UCSD-AML1 (cell line): Measurements from ENCODE around the gene RHOF.
"Not testable (repeated sequence)": the region's sequence is repeated elsewhere in the genome, so short reads cannot be mapped to it uniquely, and the experiment has no call there.

Experiments
- DNase-seq: peaks from one replicate; lab custom pipeline; 2025; ENCODE audit not compliant: unreplicated experiment; lab: John Stamatoyannopoulos, UW

Gene RHOF

DNA sequence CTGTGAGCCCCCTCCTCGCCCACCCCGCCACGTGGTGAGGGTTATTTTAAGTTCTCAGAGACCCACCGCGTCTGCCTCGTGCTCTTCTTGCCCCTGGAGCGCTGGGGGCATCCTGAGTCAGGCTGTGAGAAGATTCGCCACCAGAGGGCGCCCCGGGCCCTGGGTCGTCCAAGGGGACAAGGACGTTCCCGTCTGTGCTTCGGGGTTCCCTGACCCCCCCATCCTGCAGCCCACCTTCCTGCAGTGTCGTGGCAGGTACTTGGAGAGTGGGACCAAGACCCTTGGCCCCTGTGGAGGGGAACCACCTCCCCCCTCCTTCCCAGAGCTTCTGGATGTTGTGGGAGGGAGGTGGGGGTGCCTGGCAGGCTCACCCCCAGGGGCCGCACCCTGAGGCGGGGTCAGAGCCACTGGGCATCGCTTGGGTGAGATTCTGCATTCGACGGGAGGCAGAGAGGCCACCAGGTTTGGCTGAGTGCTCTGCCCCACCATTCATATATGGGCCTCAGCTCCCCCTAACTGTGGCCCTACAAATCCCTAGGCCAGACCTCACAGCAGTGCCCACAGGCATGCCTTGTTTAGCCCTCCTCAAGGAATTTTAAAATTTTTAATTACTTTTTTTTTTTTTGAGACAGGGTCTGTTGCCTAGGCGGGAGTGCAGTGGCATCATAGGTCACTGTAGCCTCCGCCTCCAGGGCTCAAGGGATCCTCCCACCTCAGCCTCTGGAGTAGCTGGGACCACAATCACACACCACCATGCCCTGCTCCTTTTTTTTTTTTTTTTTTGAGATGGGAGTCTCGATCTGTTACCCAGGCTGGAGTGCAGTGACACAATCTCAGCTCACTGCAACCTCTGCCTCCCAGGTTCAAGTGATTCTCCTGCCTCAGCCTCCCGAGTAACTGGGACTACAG, 17.0 kb downstream of the RHOF start:
- peak; percentile 80 for DNase-seq

DNA sequence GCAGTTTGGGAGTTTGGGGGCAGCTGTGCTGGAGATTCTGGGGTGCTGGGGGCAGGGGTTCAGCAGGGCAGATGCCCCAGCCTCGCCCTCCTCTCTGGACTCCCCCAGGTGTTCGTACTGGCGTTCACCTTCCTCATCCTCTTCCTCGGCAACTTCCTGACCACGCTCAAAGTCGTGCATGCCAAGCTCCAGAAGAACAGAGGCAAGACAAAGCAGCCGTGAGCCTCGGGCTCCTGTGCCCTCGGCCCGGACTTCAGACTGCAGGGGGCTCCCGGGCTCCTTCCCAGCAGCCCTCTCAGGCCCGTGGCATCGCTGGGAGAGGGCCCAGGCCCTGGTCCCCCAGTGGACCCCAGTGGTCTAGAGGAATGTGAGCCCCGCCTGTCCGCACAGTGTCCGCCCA, 18.0 kb downstream of the RHOF start:
- no peak for DNase-seq

DNA sequence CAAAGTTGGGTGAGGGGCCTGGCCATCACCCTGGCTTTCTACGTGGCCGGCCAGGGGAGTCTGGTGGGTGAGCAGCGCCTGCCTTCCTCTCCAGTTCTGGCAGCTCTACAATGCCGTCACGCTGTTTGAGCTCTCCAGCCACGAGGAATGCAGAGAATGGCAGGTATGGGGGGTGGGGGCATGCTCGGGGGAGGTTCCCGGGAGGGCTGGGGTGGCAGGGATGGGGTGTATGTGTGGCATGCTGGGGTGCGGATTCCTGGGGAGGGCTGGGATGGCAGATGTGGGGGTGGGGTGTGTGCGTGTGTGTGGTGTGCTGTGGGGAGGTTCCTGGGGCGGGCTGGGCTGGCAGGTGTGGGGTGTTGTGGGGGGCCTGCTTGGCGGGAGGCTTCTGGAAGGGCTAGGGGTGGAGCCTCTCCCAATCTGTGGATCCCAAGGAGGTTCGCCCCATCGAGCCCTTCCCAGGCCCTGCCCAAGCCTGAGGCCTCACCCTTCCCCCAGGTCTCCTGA, 18.5 kb downstream of the RHOF start:
- no peak for DNase-seq

DNA sequence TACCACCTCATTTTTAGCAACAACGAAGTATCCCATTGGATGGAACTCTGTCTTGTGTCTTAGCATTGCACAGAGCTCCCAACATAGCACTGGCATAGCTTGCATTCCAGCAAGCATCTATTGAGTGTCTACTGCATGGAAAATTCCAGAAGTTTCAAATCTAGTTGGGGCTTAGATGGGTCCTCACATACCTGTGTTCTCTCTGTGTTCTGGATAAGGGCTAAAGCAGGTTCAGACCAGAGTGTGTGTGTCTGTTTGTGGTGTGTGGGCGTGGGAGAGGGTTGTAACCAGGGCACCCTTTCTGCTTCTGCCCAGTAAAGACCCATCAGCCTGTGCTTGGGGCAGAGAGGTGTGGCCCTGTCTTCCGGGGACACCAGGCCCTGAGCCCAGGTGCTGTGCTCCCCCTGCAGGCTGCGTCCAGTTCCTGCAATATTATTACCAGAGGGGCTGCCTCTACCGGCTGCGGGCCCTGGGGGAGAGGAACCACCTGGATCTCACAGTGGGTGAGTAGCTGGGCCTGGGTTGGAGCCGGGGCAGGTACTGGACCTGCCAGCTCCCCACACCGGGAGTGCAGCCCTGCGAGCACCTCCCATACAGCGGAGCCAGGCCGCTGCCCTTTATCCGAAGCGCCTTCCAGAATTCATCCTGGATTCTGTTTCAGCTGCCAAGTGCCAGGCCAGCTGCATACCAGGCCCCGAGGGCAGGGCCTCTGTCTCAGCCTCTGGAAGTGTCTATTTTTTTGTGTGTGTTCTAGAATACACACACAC, 20.3 kb downstream of the RHOF start:
- DNase-seq: peak; percentile 67

DNA sequence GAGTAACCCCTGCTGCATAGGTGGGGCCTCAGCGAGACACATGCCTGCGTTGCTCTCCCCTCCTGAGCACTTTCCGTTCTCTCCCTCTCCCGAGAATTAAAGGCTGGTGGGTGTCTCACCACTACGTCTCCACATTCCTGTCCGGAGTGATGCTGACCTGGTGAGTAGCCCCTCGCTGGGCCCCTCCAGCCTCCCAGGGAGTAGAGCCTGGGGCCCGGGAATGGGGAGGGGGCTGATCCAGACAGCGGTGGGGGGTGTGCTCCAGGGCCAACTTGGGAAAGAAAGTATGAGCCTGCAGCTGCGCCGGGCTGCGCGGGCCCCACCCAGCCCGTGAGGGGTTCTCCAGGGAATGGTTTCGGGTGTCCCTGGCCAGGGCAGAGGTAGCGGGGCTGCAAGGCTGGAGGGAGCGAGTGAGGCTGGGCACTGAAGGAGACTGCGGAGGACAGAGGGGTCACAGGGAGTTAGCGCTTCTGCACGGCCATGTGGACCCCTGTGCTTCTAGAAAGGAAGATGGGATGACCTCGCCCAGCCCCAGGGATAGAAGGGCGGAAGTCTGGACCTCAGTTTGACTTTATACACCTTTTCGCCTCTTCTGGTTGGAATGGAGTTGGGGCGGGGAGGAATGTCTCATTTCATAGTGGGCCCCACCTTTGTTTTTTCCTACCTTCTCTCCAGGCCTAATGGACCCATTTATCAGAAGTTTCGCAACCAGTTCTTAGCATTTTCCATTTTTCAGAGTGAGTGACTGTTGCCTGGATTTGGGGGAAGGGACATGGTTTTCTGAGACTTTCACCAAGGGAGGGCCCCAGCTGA, 22.5 kb downstream of the RHOF start:
- DNase-seq: no peak

DNA sequence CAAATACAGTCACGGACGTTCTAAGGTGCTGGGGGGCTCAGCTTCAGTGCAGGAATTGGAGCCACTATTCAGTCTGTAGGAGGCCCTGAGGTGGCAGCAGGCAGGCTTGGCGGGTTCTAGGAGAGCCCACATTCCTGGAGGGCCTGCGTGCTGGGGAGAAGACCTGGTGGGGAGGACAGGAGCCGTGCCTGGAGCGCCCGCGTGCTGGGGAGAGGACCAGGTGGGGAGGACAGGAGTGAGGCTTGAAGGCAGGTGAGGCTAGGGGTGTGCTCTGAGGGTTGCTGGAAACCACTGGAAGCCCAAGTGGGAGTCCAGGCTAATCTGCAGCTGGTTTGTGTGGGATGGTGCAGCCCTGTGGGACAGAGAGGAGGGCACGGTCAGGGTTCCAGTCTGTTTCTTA, 23.1 kb downstream of the RHOF start:
- DNase-seq: no peak

DNA sequence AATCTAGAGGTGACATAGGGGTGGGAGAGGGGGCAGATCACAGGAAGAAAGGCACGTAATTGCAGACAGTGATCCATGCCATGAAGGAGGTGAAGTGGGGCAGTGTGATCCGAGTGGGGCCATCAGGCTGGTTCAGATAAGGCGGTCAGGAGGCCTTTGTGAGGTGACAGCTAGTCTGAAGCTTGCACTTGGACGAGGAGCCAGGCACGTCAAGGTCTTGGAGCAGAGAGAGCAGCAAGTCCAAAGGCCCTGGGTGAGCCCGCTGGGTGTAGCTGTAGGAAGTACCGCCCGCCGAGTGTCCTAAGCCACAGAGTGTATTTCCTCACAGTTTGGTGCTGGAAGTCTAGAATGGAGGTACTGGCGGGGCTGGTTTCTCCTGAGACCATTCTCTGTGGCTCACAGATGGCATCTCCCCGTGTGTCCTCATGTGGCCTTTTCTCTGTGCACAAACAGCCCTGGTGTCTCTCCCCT, 23.6 kb downstream of the RHOF start:
- DNase-seq: no peak

DNA sequence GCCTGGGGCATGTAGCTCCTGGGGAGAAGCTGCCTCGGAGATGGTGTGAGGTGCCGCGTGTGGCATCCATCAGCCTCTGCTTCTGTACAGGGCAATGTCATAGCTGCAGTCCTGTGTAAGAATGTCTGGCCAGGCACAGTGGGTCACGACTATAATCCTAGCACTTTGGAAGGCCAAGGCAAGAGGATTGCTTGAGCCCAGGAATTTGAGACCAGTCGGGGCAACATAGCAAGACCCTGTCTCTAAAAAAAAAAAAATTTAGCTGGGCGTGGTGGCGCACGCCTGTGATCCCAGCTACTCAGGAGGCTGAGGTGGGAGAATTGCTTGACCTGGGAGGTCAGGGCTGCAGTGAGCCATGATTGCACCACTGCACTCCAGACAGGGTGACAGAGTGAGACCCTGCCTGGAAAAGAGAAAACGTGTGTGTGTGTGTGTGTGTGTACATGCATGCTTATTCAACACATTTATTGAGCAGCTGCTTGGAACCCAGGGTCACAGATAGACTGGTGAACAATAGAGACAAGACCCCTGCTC, 24.1 kb downstream of the RHOF start:
- DNase-seq: no peak

DNA sequence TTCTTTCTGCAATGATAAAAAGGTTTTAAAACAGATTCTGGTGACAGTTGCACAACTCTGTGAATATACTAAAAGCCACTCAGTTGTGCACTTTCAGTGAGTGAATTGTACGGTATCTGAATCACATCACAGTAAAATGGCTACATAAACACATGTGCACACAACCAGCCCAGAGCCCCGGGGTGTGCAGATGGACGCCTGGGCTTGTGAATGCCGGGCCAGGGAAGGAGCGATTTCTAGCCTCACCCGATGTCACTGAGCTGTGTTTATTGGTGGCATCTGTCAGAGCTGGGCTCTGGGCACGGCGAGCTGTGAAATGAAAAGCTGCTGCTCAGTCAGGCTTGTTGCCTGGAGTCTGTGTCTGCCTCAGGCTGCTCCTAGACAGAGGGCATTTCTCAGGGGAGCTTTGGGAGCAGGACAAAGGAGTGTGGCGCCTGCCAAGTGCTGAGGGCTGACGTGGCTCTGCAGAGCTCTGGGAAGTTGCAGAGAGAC, 25.9 kb downstream of the RHOF start:
- no peak for DNase-seq

DNA sequence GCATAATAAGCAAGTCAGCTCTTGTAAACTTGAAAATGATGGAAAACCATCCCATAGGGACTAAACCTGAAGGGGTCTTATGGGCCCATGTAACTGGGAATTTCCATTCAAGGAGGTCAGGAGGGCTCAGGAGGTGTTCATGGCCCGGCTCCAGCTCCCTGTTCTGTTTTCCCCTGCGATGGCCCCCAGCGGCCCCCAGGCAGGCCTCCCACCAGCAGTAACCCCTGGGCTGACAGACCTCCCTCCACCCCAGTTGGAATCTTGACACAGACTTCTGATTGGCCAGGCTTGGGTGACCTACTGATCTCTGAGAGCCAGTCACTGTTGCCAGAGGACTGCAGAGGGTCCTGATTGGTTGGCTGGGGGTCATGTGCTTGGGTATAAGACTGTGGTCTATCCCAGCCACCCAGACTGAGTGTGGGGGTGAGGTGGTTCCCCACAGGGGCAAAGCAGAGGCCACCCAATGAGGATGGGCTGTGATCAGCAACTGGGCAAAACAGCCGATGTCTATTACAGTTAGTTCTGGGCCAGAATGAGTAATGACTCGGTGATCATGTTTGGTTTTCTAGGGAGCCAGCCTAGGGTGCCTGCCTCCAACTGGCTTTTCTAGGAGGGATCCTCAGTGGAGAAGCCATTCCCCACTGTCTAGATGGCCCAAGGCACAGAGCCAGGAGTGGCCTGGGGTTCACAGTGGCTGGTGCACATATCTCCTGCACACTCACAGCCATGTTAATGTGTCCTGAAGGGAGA, 27.0 kb downstream of the RHOF start:
- no peak for DNase-seq

DNA sequence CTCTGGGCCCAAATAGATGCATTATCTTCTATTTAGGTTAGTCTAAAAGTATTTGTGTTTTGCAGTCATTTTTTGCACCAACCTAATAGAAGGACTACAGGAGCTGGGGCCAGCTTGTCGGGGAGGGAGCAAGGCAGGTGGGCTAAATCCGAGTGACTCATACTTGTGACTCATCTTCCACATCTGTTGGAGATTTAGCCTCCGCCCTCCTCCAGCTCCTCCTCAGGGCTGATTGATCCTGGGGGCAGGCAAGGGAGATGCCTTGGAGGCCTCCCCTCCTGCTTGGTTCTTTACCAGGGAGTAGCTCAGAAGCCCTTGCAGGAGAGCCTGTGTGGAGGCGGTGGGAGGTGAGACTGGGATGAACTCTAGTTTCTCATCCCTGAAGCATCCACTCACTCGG, 27.9 kb downstream of the RHOF start:
- no peak for DNase-seq

DNA sequence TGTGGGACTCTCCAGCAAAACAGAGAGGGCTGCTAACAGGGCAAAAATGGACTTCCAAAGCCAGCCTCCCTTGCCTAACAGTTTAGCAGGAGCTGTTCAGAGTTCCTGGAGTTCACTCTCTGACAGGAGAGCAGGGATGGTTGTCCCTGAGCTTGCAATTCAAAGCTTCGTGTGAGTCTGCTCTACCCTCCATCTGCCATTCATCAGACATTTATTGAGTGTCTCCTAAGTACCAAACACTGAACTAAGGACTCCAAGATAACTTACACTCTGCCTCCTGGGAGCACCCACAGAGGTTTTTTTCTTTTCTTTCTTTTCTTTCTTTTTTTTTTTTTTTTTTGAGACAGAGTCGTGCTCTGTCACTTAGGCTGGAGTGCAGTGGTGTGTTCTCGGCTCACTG, 28.7 kb downstream of the RHOF start:
- no peak for DNase-seq

DNA sequence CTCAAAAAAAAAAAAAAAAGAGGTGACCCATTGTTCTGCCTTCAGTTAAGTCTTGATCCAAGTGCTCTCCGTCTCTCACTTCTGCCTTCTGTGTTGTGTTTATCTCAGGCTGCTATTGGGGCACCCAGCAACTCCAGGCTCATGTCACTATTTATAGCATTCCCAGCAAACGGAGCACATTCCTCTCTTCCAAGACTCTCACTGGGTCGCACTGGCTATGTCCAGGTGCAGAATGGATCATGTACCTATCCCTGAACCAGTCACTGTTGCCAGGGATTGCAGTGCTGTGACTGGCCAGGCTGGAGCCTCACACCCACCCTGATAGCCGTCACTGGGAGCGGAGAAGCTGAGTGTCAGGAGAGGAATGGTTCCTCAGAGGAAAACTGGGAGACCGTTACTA, 31.2 kb downstream of the RHOF start:
- no peak for DNase-seq

DNA sequence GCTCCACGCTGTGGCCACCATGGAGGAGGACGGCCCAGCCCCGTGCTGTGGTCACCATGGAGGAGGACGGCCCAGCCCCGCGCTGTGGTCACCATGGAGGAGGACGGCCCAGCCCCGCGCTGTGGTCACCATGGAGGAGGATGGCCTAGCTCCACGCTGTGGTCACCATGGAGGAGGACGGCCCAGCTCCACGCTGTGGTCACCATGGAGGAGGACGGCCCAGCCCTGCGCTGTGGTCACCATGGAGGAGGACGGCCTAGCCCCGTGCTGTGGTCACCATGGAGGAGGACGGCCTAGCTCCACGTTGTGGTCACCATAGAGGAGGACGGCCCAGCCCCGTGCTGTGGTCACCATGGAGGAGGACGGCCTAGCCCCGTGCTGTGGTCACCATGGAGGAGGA, 35.0 kb downstream of the RHOF start:
- not testable (repeated sequence) for DNase-seq

DNA sequence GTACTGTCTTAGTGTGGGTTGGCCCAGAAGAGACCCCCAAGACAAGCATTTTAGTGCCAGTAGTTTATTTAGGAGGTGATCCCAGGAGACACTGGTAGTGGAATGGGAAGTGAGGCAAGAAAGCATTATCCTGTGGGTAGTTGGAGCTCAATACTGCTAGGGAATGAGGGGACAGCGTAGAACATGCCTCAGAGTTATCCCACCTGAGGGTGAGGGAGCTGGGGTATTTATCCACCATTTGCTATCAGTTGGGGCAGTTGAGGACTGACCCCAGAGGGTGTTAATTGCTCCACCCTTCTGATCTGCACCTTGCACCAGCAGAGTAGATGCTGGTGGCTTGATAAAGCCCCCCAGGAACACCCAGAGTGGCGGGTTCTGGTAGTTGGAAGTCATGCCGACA, 37.9 kb downstream of the RHOF start:
- DNase-seq: no peak

DNA sequence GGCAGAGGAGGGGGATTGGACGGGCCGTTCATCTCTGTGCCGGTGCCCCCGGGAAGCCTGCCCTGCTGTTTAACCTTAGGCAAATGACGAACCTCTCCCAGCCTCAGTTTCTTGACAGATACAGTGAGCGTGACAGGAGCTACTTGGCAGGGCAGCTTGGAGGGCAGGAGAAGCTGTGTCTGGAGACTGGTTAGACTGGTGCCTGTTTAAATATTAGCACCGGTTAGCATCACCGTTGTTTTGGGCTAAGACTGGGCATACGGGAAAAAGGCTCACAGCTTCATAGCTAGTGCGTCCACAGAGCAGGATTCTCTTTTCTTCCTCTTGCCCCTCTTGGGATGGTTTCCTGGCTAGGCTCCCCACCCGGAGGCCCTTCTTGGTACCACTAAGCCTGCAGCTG, 38.7 kb downstream of the RHOF start:
- DNase-seq: no peak

DNA sequence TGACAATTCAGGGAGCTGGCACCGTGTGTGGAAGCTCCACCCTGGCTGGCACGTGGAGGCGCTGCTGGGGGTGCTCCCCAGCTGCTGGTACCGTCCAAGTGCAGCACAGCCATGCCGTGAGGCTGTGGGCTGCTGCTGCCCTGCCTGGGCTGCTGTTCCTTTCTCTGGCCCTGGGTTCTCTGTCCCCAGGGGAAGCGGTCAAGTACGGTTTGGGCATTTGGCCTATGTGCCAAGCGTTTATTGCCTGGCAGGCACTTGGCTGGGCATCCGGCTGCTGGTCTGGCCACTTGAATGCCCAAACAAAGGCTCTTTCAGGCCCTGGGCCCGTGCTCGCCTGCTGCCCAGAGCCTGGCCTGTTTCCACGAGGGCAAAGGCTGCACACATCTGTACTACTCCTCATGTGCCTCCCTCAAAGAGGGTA, 39.6 kb downstream of the RHOF start:
- no peak for DNase-seq

DNA sequence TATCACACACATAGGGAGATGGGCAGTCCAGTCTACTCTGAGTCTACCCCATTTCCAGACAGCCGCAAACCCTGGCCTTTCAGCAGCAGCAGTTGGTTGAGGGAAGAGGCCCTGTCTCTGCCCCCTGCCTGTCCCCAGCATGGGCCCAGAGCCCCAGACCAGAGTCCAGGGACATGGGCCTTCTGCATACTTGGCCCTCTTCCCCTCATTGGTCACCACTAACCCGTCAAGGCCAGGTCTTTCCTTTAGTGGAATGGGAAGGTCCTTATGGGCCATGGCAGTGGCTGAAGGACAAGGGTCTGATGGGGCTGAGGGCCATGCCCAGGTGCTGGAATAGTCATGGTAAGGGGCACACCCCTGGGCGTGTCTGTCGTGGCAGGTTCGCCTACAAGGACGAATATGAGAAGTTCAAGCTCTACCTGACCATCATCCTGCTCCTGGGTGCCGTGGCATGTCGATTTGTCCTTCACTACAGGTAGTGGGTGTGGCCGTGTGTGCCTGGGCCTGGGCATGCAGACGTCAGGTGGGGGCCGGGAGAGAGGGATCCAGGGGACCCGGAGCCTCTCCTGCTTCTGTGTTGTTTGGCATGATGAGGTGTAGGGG, 41.6 kb downstream of the RHOF start:
- DNase-seq: no peak

DNA sequence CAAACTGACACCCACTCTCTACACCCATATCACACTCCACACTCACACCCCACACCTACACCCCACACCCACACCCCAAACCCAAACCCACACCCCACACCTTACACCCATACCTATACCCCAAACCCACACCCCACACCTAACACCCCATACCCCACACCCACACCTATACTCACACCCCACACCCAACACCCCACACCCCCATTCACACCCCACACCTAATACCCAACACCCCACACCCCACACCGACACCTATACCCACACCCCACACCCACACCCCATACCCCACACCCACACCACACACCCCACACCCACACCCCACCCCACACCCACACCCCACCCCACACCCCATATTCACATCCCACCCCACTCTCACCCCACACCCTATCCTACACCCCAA, 42.5 kb downstream of the RHOF start:
- no peak for DNase-seq

DNA sequence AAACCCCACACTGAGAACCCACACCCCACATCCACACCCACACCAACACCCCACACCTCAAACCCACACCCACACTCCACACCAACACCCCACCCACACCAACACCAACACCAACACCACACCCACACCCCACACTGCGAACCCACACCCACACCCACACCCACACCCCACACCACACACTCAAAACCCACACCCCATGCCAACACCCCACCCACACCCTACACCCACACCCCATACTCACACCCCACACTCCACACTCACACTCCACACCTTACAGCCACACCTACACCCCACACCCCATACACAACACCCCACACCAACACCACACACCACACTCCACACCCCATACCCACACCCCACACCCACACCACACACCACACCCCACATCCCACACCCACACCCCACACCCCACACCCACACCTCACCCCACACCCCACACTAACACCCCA, 43.0 kb downstream of the RHOF start:
- no peak for DNase-seq
